Measurements from ENCODE around the gene TGFB1.
"Not testable (repeated sequence)": the region's sequence is repeated elsewhere in the genome, so short reads cannot be mapped to it uniquely, and the experiment has no call there.

The TGFB1 gene

DNA sequence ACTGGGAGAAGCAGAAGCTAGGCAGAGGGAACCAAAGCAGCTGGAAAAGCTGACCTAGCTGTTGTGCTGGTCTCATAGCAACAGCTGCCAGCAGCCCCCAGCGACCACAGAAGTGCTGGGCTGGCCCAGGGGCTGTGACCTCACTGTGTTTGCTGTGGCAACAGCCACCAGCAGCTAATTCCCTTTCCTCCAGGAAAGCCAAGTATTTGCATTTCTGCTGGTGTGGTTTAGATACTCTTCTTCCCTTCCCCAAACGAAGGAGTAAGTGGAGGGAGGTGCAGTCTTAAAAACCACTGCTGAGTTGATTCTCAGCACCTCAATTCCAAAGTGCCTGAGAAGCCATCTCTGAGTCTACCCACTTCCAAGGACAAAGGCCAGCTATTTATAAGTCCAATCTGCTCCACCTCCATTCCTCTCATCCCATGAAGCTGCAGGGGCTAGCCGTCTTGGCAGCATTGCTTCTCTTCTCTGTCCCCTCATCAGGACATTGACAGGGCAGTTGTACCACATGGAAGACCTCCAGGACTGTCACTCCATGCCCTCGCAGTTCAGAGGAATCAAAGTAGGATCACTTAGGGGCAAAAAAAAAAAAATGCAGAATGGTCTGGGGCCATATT lies 55.3 kb downstream of the TGFB1 start:
- DNase-seq: no peak

- DNase-seq: no peak
Observed at GRCh38 chr19:41297628-41298347, 55.9 kb downstream of the TGFB1 start.

DNA sequence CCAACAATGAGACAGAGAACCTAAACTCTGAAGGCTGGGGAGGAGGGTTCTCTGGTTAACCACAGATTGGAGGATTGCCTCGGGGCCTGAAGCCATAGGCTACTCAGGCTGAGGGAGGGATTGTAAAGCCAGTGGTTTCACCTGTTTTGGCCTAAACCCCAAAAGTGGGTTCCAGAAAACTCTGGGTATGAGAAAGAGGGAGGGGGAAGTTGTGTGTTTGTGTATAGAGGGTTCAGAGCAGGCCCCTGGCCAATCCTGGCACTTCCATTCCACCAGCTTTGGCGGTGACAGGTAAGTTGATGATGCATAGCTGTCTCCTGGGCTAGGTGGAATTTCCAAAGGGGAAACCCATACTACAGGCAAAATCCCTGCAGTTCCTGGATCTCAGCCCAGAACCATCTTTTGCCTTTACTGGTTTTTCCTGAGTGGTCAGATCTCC lies 57.3 kb downstream of the TGFB1 start:
- no peak for DNase-seq

DNA sequence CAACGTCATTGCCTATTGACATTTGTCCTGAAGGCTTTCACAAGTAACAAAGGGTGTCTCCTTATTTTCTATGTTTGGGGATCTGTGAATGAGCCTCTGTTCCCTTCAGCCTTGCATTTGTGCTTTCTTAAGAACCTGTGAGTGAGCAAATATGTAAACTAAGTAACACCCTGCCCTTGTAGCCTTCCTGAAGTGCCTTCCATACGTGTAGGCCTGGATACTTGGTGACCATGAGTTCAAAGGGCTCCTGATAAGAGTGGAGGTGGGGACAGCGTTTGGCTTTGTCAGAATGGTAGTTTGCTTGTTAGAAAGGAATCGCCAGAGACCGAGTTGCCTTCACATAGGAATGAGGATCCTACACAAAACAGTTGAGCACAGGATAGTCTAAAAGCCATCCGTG lies 58.2 kb downstream of the TGFB1 start:
- no peak for DNase-seq

DNA sequence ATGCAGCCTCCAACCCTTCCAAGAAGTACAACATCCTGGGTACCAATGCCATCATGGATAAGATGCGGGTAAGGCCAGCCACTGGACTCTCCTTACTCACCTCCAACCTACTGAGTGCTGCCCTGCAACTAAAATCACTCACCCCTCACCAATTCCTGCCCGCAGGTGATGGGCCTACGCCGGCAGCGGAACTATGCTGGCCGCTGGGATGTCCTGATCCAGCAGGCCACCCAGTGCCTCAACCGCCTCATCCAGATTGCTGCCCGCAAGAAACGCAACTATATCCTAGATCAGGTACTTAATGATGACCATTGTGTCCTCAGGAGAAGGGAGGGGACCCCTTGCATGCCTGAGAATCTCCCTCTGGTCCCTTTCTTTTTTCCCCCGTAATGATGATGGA lies 59.3 kb downstream of the TGFB1 start:
- DNase-seq: no peak

DNA sequence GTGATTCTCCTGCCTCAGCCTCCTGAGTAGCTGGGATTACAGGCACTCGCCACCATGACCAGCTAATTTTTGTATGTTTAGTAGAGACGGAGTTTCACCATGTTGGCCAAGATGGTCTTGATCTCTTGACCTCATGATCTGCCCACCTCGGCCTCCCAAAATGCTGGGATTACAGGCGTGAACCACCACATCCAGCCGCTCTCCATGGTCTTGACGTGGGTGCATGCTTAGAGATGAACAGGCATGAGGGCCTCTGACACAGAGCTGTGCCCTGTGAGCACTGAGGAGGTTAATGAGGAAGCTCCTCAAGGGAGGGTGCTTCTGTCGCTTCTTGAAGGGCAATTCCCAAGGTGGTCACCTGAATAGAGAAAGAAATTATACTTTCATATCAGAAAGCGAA lies 63.9 kb downstream of the TGFB1 start:
- DNase-seq: not testable (repeated sequence)

DNA sequence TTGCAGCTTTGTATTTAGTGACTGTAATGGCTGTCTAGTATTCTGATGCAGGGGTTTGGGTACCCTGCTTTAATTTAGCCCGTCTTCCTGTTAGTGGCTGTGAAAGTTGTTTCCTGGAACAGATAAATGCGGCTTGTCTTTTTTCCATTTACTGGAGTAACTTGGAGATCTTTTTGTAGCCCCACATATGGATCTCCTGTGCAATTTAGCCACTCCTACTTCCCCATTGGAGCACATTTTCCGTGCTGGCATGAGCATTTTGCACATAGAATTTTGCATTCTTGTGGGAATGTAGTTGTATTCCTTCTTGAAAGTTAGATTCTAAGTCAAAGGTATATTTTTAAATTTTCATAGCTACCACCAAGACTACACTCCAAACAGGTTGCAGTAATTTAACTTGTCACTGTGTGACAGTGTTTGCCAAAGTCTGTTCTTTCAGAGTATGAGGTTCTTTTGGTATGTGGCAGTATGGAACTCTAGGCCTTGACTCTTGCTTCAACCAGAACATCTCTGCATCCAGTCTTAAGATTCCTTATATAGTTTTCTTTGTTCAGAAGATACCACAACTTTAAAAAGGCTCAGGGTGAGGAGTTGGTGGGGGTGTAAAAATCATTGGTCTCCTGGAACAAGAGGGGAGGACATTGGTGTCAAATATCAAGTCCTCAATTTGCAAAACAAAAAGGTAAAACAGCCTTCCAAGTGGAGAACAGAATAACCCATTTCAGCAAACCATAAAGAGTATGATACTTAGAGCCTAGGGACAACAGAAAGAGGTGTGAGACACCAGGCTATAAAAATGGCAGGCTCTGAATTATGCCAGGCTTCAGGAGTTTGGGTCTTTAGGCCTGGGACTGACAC lies 64.8 kb downstream of the TGFB1 start:
- no peak for DNase-seq
